ENCODE measurements around the gene MACIR. TPM values are rescaled to one million over a fixed set of nuclear protein-coding genes. Genes with fewer than 3 reads are reported as not detected.

The MACIR gene
- polyA plus RNA-seq, 3 donors: 19.5 to 21.5 (median 19.7) TPM

GRCh38 chr5:103272377-103272776 lies 13.8 kb downstream of the MACIR start:
- DNase-seq (ENCODE audit: extremely low read depth in 1 of 11, low read depth in 9 of 11, low spot score in 4 of 11): no peak

GRCh38 chr5:103273952-103274351 lies 15.4 kb downstream of the MACIR start:
- no peak for DNase-seq (ENCODE audit: extremely low read depth in 1 of 11, low read depth in 9 of 11, low spot score in 4 of 11)

DNA sequence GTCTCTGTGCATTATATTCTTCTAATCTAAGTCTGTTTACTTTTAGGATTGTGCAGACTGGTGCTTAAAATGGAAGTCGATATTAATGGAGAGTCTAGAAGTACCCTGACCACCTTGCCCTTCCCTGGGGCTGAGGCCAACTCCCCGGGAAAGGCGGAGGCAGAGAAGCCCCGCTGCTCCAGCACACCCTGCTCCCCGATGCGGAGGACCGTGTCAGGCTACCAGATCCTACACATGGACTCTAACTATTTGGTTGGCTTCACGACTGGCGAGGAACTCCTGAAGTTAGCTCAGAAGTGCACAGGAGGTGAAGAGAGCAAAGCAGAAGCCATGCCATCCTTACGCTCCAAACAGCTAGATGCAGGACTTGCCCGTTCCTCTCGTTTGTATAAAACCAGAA lies 17.3 kb downstream of the MACIR start:
- no peak for DNase-seq (ENCODE audit: extremely low read depth in 1 of 11, low read depth in 9 of 11, low spot score in 4 of 11)

GRCh38 chr5:103280967-103281366 lies 22.4 kb downstream of the MACIR start:
- DNase-seq (ENCODE audit: extremely low read depth in 1 of 11, low read depth in 9 of 11, low spot score in 4 of 11): no peak

GRCh38 chr5:103283120-103283519 lies 24.6 kb downstream of the MACIR start:
- no peak for DNase-seq (ENCODE audit: extremely low read depth in 1 of 11, low read depth in 9 of 11, low spot score in 4 of 11)

DNA sequence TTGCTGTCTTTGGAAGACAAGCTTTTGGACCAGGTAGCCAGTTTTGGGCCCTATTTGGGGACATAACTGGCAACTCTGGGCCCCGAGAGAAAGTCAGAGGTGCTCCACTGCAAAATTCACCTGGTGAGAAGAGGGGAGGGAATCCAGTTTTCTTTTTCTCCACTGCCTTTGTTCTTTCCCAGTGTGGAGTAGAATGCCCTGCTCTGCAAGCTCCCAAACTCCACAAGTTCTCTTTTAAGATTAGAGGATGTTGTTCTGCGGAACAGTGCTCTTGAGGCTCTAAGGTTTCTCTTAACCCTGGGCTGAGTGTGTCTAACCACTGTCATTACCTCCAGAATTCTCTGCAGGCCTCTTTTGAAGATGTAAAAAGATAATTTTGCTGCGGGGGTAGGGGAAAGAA lies 25.3 kb downstream of the MACIR start:
- DNase-seq (ENCODE audit: extremely low read depth in 1 of 11, low read depth in 9 of 11, low spot score in 4 of 11): no peak

- DNase-seq (ENCODE audit: extremely low read depth in 1 of 11, low read depth in 9 of 11, low spot score in 4 of 11): no peak
These were observed 28.1 kb downstream of the MACIR start for GRCh38 chr5:103286622-103287021.

DNA sequence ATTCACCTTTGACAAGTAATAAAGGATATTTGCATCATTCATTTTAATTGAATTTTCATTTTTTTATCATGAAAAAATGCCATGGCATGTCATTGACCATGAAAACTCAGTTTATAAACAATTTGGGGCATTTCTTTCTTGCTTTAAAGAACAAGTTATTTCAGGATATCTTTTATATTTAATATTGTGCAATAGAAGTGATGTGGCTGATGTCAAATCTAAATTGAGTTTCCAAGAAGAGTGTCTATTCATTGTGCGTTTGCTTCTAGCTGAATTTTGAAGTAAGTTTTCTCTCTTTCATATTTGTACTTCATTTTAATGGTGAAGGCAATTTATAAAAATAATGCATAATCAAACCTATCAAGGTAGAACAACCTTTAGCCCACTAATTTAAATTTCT lies 30.5 kb downstream of the MACIR start:
- no peak for DNase-seq (ENCODE audit: extremely low read depth in 1 of 11, low read depth in 9 of 11, low spot score in 4 of 11)

GRCh38 chr5:103290846-103291245 lies 32.3 kb downstream of the MACIR start:
- no peak for DNase-seq (ENCODE audit: extremely low read depth in 1 of 11, low read depth in 9 of 11, low spot score in 4 of 11)

DNA sequence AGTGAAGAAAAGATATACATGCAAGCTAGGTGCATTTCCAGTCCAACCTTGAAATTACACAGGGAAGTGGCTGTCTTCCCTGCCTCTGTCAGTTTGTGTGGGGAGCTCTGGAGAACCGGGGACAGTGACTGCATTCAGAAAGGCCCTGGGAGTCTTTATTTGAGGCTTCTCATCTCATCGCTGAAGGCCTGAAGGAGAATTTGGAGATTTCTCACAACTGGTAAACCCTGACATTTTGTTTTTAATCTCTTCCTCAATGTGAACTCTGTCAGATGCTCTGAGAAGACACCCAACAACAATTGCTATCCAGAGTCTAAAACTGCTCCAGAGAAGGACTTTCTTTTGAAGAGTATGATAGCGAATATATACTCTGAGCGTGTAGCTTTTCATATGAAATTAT lies 33.0 kb downstream of the MACIR start:
- DNase-seq (ENCODE audit: extremely low read depth in 1 of 11, low read depth in 9 of 11, low spot score in 4 of 11): no peak

GRCh38 chr5:103293099-103293498 lies 34.5 kb downstream of the MACIR start:
- DNase-seq (ENCODE audit: extremely low read depth in 1 of 11, low read depth in 9 of 11, low spot score in 4 of 11): peak in 2 of 11 donors; percentile 1 to 2

- no peak for DNase-seq (ENCODE audit: extremely low read depth in 1 of 11, low read depth in 9 of 11, low spot score in 4 of 11)
These were observed 35.2 kb downstream of the MACIR start for GRCh38 chr5:103293719-103294118.

DNA sequence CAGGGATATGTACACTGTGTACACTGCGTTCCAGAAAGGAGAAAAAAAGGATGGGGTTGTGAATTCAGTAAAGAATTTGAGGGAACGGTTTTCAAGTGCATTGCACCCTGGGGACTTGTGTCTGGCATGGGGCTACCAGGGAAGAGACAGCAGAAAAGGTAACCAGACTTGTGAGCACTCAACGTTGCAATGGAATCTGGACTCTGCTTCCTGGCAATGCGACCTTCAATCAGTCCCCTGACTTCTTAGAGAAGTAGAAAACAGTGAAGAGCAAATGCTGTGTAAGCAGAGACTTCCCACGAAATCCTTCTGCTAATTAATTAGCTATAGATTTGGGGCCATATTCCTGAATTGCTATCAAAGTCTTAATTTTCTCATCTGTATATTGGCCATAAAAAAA lies 36.3 kb downstream of the MACIR start:
- no peak for DNase-seq (ENCODE audit: extremely low read depth in 1 of 11, low read depth in 9 of 11, low spot score in 4 of 11)

GRCh38 chr5:103295424-103295823 lies 36.9 kb downstream of the MACIR start:
- no peak for DNase-seq (ENCODE audit: extremely low read depth in 1 of 11, low read depth in 9 of 11, low spot score in 4 of 11)

- DNase-seq (ENCODE audit: extremely low read depth in 1 of 11, low read depth in 9 of 11, low spot score in 4 of 11): no peak
These were observed 37.3 kb downstream of the MACIR start for GRCh38 chr5:103295871-103296270.

GRCh38 chr5:103298117-103298516 lies 39.6 kb downstream of the MACIR start:
- DNase-seq (ENCODE audit: extremely low read depth in 1 of 11, low read depth in 9 of 11, low spot score in 4 of 11): no peak

- DNase-seq (ENCODE audit: extremely low read depth in 1 of 11, low read depth in 9 of 11, low spot score in 4 of 11): no peak
These were observed 40.1 kb downstream of the MACIR start for GRCh38 chr5:103298607-103299188.

GRCh38 chr5:103305809-103306208 lies 47.2 kb downstream of the MACIR start:
- DNase-seq (ENCODE audit: extremely low read depth in 1 of 11, low read depth in 9 of 11, low spot score in 4 of 11): no peak

DNA sequence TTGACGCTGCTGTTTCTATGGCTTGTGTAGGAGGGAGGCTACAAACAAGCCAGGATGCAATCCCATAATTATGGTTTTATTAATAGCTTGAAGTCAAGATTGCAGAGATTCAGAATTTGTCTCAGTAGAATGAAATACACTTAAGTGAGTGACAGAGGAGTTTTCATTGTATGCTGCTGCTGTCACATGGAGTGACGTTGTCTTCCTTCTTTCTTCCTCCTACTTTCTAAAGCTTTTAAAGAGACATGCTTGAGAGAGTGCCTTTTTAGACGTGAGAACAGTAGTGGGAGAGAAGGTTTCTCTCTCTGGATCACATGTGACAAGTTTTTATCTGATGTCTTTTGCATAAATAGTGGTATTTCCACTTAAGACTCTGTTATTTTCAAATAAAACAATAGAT lies 48.9 kb downstream of the MACIR start:
- no peak for DNase-seq (ENCODE audit: extremely low read depth in 1 of 11, low read depth in 9 of 11, low spot score in 4 of 11)

DNA sequence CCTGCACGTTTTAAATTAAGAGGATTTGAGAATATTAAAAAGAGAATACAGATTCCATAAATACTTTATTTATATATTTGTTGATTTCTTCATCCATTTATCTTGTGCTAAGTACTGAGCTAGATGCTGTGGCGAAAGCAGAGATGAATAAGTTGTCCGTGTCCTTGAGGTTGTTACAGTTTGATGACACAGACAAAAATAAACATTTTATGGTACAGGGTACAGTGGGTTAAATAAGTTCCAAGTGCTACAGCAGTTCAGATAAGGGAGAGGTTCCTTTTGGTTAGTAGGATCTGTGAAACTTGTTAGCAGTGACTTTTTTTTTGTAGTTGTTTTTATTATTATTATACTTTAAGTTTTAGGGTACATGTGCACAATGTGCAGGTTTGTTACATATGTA lies 50.2 kb downstream of the MACIR start:
- DNase-seq (ENCODE audit: extremely low read depth in 1 of 11, low read depth in 9 of 11, low spot score in 4 of 11): no peak

GRCh38 chr5:103313056-103313455 lies 54.5 kb downstream of the MACIR start:
- DNase-seq (ENCODE audit: extremely low read depth in 1 of 11, low read depth in 9 of 11, low spot score in 4 of 11): no peak

GRCh38 chr5:103315455-103315854 lies 56.9 kb downstream of the MACIR start:
- DNase-seq (ENCODE audit: extremely low read depth in 1 of 11, low read depth in 9 of 11, low spot score in 4 of 11): no peak

All from renal cortex interstitium (tissue), 11 donors.